NCI-H2196 treated with DMSO at 0.1 percent for 48 hours (cell line): ENCODE results near the gene FHDC1.

Experiments
- DNase-seq: peaks from one replicate; lab custom pipeline; 2025; ENCODE audit not compliant: unreplicated experiment; lab: John Stamatoyannopoulos, UW

The FHDC1 gene

DNA sequence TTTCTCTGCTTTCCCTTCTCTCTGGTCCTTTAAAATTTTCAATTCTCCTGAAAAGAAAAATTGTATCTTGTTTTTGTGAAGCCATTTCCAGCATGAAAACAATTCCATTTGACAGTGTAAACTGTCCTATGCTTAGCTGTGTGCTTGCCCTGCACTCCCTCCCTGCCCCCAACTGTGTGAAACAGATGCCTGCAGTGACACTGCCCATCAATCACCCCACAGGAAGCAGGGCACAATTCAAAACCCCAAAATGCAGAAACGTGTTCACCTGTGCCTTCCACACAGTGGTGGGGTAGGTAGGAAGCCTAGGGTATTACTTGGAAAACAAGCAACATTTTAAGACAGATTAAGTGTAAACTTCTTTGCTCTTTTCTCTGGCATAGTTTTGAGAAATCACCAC, 6.2 kb upstream of the FHDC1 start:
- DNase-seq: no peak

DNA sequence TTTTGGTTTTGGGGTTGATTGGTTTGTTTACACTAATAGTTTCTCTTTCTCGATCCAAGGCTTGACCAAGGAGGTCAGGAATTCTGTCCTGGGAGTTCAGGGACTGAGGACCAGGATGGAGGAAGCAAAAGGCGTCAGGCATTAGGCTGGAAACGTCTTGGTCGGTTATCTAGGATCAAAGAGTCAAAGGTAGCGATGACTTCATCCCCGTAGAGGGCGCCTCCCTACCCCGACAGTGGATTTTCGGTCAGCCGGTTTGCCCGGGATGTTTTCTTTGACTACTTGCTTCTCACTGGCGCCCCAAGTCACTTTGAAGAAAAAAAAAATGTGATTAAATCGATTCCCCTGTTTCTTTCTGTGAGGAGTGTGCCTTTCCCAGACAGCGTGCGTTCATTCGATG, 980 bp upstream of the FHDC1 start:
- no peak for DNase-seq

DNA sequence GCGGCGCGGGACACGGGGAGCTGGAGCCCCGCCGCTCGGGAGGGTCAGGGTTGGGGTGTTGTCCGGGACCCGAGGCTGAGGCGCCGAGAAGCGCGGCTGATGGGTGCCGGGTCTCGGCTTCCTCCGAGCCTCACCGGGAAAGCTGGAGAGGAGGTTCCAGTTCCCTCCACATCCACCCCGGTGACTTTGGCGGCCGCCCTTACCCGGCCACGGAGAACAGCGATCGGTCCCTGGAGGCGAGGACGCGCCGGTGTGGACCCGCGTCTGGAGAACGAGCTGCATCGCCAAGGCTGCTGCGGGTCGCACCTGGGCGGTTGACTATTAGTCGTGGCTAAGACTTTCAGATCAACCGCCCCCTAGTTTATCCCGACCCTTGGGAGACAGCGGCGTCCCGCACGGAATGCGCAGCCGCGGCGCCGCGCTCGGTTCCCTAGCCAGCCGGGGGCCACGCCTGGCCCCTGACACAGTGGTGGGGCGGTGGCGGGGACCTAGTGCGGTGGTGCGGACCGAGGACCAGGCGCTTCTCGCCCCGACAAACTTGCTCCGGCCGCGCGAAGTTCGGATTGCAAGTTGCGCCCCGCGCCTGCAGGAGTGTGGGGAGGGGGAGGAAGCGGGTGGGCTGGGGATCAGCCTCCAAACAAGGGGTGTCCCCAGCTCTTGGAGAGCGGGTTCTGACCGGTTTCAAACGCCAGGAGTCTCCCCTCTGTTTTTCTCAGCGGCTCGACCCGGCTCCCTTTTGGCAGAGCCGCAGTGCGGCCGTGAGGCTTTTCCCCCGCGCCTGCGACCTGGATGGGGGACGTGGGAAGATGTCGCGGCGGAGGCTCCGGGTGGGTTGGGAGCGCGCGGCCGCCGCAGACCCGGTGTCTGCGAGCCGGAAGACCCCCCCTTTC, 568 bp downstream of the FHDC1 start:
- DNase-seq: no peak

DNA sequence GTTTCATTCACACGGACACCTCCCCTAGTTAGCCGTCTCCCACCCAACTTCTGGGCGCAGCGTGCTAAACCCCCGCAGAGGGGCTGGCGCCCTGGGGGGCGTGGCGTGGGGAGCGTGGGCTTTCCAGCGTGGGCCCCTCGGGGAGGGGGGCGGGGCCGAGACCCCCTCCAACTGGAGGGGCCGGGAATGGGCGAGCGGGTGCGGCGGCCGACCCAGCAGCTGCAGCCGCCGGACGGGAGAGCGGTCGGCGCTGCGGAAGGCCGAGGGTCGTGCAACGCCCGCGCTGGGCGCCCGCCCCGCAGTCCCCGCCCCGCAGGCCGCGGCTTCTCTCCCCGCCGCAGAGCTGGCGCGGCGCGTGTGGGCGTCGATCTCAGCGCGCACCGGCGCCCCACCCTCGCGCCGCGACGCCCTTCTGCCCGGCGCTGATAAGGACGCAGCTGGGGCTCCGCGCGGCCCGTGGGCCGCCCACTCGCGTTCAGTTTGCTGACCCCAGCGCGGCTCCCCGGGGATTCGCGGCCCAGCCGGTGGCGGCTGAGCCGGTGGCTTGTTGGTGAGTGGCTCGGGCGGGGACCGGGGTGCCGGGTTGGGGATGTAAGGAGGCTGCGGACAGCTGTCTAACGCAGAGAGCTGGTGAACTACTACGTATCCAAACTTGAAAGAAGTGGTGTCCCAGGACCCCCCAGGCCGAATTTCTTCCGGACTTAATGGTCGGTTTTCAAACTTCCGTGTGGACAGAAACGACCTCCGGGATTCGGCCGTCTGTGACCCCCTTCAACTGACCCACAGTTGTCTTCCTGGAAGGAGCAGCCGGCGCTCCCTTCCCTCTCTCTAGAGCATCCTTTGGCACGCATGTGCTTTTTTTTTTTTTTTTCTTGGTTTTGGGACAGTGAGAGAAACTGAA, 1.5 kb downstream of the FHDC1 start:
- no peak for DNase-seq

DNA sequence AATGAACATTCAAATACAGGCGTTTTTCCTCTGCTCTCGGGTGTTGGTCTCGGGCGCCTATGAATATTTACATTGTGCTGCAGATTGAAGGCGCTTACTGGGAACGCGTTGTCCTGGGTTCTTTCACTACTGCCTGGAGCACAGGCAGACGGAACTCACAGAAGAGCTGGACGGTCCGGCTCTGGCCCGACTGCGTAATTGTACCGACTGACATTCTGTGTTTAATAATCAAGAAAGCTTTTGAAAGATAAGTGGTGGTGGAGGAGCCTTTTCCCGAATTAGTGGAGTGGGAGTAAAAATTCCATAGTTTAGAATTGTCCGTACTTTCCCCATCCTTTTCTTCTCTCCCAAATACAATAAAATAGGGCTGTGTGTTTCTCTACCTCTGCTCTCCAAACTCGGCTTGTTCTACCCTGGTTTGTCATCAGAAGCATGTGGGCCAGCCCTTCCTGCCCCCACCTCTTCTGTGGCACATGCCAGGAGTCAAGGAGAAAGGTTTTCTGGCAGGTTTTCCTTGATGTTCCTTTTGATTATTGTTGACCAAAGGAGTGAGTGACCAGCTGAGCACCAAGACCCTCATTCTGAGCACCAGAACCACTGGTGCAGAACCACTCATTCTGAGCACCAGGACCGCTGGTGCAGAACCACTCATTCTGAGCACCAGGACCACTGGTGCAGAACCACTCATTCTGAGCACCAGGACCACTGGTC, 2.3 kb downstream of the FHDC1 start:
- no peak for DNase-seq

DNA sequence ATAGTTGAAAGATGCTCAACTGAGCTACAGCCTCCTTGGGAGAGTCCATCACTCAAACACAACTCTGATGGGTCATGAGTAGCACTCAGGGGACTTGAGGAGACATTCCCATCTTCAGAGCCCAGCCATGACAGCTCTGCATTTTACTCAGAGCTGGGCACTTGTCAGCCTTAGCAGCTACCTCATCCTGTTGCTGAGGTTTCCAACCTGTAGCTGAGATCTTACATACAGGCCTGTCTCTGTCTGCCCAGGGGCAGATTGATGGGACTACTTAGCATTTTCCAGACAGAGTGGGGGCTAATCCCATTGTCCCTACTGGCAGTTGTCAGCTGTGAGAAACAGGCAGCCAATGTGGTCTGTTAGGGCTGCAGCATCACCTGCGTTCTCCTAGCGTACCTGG, 3.5 kb downstream of the FHDC1 start:
- no peak for DNase-seq

DNA sequence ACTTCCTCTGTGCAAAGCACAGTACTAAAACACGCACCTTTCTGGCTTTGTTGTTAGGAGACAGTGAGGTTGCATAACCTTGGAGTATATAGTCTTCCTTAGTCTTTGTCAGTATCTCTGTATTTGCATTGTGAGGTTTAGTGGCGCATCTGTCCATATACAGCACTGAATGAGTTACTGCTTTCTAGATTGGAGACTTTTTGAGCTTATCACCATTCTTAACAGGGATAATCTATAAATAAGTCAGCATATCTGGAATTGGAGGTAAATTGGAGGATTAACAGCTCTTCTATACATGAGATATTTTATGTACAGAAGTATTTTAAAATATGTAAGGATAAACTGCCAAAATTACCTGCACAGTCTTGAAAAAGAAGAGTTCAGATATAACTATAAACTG, 4.3 kb downstream of the FHDC1 start:
- DNase-seq: no peak

DNA sequence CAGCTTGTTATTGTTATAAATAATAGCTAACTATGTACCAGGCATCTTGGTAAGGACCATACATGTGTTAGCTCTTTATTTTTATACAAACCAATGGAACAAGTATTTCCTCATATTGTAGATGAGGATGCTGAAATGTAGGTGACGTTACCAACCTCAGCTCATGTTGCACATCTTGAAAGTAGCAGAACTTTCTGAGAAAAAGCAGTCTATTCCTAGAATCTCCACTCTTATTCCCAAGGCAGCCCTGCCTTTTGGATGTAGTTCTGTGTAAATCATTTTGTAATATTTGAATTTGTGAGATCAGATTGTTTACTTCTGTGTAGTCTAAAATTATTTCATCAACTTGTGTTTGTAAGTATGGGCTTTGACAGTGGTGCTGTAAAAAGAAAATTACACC, 5.3 kb downstream of the FHDC1 start:
- no peak for DNase-seq

DNA sequence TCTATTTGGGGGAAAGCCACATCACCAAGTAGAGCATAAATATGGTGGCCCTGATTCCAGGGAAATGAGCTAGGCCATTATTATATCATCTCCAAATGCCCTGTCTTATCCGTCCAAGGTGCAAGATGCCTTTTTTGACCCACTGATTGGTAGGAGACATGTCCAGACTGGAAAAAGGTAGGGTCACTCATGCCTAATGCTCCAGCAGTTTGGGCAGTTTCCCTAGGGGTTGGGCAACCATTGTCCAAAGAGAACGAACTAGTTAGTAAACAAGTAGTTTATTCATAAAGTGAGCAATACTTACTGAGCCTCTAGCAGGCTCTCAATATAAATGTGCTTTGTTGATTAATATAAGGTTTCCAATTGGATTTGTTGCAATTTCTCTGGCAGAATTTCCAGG, 6.2 kb downstream of the FHDC1 start:
- no peak for DNase-seq

DNA sequence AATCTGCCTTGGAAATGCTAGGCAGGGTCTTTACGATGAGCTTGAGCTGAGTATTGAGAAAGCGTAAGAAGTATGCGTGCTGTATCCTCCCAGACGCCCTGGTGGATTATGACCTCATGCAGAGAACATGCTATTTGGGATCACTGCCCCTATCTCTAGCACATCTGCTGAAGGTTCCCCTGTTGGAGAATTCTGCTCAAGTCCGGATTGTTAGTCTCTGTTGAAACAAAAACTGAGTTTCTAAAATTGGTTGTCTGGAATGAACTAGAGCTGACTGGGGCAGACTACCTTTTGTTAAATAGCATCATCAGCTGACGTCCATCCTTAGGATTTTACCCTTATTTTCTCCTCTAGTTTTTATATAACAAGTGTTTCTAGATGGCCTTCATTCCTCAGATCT, 7.5 kb downstream of the FHDC1 start:
- no peak for DNase-seq

DNA sequence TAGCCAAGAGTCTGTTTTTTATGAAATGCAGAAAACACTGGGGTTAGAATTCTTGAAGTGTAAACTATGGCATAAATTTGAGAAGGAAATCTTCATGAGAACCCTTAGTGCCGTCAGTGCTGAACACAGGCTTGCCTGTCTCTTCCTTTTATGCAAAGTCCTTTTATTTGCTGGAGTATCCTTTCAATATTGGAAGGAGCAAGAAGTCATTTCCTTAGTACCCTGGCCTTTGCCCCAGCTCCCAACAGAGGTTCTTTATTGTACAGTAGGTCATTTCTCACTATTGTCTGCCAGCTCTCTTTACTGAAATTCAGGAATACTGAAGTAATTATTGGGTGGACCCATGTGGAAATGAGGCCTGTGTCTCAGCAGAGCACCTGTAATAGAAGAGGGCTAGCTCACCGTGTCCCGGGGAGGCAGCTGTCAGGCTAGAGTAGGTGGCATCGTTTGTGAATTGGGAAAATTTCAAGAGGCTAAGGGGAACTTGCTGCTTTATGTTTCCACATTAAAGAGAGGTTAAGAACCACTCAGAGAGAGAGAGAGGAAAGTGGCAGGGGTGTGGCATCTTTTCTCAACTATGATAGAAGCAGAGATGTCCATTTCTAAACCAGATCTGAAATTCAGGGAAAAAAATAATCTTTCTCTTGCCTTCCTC, 8.7 kb downstream of the FHDC1 start:
- DNase-seq: no peak

DNA sequence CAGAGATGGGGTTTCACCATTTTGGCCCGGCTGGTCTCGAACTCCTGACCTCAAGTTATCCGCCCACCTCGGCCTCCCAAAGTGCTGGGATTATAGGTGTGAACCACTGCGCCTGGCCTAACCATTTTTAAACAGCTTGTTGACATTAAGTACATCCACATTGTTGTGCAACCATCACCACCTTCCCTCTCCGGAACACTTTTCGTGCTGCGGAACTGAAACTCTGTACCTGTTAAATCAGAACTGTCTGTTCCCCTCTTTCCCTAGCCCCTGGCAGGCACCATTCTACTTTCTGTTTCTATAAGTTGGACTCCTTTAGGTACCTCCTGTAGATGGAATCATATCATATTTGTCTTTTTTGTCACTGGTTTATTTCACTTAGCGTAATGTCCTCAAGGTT, 9.5 kb downstream of the FHDC1 start:
- no peak for DNase-seq

DNA sequence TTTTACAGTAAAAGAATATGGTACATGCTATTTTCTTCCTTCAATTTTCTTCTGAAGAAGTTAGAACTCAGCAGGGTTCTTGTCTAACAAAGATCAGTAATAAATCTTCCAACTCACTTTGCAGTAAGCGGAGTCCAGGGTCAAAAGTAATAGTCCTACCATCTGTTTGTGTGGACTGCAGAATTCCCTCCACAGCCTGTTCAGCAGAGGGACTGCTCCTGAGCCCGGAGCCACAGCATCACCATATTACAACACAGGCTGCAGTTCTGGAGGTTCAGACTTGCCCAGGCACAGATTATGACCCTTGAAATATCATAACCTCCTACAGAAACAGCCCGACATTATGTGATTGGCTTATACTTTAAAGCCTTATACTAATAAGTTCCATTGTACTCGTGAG, 10.3 kb downstream of the FHDC1 start:
- no peak for DNase-seq

DNA sequence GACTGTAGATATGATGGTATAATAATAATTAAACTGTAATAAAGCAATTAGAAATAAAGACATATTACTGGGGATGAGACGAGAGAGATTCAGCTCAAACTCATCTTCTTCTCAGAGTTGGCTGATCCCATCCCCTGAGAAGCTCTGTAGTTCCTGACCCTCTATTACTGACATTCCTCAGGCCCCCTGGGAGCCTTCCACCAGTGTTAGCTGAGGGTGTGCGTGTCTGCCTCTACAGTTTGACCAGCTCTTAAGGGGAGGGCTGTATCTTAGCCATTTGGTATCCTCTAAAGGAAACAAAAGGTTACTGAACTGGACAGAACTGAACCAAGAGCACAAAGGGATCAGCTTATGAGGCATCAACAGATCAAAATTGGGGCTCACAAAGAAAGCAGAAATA, 11.2 kb downstream of the FHDC1 start:
- DNase-seq: no peak

DNA sequence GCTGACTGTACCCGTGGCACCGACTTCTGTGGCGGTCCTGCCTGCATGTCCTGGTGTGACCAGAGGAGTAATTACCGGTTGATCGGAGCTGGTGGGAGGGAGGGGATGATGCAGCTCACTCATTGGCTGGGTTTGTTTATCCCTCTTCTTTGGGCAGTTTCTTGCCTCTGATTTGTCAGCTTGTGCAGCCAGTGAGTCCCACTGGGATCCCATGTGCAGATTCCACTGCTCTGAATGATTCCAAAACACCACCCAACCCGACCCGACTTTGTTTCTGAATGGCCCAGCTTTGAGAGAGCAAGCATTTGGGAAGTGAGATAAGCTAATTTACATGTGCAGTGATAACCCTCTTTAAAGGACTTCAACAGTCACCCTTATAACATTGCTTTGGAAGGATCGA, 13.8 kb downstream of the FHDC1 start:
- no peak for DNase-seq

DNA sequence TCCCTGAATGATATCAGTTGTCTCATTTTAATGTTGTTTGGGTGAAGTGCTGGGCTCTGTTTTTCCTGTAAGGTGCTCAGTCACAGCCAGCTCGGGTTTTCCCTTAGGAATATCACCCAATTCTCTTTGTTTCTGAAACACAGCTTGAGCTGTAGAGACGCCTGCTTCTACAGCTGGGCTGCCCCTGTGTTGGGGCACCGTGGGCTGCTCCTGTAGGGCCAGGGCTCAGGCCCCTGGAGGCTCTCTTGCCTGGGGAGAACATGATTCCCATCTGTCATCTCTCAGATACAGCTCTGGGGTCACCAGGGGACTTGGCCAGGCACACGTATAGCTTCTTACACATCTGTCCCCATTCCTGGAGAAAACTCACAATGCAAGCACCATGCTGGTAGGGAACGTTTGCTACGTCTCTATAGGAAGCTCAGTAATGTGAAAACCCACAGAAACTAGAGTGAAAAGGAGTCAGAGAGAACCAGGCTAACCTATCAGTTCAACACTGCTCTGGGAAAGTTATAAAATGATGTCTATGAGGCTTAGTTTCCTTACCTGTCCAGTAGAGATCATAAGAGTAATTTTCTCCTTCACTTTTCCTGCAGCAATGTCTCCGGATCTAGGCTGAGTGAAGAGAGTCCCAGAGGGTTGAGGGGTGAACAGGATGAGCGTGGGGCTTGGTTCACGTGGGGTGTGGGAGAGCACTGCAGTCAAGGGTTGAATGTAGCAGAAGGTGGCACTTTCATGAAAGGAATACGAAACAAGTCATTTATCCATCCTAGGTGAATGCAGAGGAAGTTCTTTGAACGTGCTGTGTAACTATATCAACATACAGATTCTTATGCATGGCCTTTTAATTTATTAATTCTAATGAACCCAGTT, 14.5 kb downstream of the FHDC1 start:
- no peak for DNase-seq

DNA sequence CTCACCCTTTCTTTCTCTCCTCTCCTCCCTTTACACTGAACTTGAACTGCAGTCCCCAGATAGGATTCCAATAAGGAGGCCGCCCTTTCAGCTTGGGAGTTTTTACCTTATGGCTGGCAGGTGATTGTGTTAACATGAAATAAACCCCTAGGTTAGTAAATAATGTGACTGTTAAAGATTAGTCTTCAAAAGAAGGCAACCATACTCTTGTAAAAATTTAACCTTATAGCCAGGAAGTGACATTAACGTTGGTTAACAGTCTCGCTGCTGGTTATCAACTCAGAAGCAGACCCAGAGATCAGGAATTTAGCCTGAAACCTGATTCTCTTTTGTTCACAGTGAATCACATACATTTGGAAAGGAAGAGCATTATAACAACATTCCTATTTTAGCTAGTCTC, 15.2 kb downstream of the FHDC1 start:
- no peak for DNase-seq

DNA sequence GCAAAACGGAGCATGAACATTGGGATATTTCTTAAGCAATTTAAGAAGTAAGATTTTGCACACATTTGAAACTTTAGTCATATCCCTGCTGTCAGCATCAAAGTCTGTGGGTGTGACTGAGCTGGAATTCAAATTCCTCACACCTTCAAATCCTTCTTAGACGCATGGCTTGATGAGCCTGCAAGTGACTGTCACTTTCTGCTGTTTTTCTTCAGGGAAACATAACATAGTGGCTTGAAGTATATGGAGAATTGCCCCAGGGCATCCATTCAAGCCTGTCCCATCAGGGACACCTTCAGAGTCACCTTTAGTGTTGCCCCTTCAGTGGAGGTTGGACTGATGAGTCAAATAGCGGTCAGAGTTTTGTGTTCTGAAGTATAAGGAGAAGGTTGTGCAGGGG, 17.4 kb downstream of the FHDC1 start:
- DNase-seq: no peak

DNA sequence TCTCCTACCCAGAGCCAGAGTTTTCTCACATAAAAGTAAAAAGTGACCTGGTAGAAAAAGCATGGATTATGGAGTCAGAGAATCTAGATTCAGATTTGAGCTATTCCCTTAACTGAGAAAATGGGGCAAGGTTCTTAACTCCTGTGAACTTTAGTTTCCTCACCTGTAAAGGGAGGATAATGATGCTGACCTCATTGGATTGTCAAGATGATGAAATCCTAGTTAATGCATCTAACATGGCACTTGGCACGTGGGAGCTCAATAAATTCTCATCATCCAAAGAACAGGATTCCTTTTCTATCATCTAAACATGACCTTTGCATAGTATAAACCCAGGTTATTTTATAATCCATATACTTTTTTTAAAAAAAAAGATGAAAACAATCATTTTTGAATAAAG, 18.6 kb downstream of the FHDC1 start:
- no peak for DNase-seq

DNA sequence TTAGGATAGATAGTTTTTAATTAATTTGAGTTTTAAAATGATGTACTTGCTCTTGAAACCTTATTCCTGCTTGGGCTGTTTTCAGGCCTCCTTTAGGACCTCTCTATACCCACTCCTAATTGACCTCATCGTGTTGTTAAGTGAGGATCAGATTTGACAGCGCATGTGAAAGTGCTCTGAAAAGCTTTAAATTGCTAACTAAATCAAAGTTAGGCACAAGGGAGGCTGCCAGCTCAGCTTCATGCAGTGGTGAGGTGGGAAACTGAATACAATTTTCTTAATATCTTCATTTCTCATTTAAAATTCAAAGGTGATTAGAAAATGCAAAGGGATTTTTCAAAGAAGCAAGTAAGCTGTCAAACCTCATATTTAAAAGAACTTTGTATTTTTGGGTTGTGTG, 20.0 kb downstream of the FHDC1 start:
- no peak for DNase-seq
